ENCODE results near the gene EDDM3A.

DNA sequence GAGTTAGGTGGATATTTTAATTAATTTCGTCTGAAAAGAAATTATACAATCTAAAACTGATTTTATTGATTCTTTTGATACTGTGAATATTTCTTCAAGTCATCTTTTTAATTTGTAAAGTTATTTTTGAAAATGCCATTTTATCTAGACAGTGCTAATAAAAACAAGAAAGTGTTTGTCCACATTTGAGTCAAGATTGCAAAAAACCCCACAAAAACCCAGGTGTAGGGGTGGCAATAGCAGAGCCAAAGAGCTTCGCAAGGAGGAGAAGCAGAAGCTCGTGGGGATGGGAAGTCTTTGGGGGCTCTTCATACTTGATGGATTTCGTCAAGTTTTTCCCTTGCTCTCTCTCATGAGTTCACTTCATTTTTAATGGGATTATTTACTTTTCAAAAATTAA lies 41.3 kb downstream of the EDDM3A start:
- TF ChIP-seq, protein P1, sequence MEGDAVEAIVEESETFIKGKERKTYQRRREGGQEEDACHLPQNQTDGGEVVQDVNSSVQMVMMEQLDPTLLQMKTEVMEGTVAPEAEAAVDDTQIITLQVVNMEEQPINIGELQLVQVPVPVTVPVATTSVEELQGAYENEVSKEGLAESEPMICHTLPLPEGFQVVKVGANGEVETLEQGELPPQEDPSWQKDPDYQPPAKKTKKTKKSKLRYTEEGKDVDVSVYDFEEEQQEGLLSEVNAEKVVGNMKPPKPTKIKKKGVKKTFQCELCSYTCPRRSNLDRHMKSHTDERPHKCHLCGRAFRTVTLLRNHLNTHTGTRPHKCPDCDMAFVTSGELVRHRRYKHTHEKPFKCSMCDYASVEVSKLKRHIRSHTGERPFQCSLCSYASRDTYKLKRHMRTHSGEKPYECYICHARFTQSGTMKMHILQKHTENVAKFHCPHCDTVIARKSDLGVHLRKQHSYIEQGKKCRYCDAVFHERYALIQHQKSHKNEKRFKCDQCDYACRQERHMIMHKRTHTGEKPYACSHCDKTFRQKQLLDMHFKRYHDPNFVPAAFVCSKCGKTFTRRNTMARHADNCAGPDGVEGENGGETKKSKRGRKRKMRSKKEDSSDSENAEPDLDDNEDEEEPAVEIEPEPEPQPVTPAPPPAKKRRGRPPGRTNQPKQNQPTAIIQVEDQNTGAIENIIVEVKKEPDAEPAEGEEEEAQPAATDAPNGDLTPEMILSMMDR (IDR thresholded peaks at IDR 0.05), result no peak
- no peak for TF ChIP-seq POLR2A (IDR thresholded peaks at IDR 0.05)
